GM18909 (cell line): Measurements from ENCODE around the gene DIP2C.
"Not testable (repeated sequence)": the region's sequence is repeated elsewhere in the genome, so short reads cannot be mapped to it uniquely, and the experiment has no call there.

Experiments used
- ATAC-seq: cut with Tn5 transposase; IDR thresholded peaks from one replicate; pipeline ENCODE4 v1.9.1; 2021; ENCODE audit warnings: mild to moderate bottlenecking; ENCODE audit not compliant: unreplicated experiment, poor library complexity

The DIP2C gene

GRCh38 chr10:442209-442608, 247.3 kb downstream of the DIP2C start:
- no peak for ATAC-seq

GRCh38 chr10:441659-442058, 247.8 kb downstream of the DIP2C start:
- no peak for ATAC-seq

GRCh38 chr10:440127-440526, 249.3 kb downstream of the DIP2C start:
- ATAC-seq: no peak

- no peak for ATAC-seq
Observed at GRCh38 chr10:437698-438490, 251.6 kb downstream of the DIP2C start.

- ATAC-seq: no peak
Observed at GRCh38 chr10:436911-437665, 252.4 kb downstream of the DIP2C start.

- ATAC-seq: no peak
Observed at GRCh38 chr10:436013-436697, 253.3 kb downstream of the DIP2C start.

GRCh38 chr10:435397-435796, 254.1 kb downstream of the DIP2C start:
- ATAC-seq: no peak

- no peak for ATAC-seq
Observed at GRCh38 chr10:429696-430095, 259.8 kb downstream of the DIP2C start.

- no peak for ATAC-seq
Observed at GRCh38 chr10:427761-428519, 261.5 kb downstream of the DIP2C start.

GRCh38 chr10:425365-425764, 264.1 kb downstream of the DIP2C start:
- ATAC-seq: not testable (repeated sequence)

- not testable (repeated sequence) for ATAC-seq
Observed at GRCh38 chr10:424724-425123, 264.7 kb downstream of the DIP2C start.

- no peak for ATAC-seq
Observed at GRCh38 chr10:423178-423577, 266.3 kb downstream of the DIP2C start.

GRCh38 chr10:422675-423074, 266.8 kb downstream of the DIP2C start:
- no peak for ATAC-seq

- no peak for ATAC-seq
Observed at GRCh38 chr10:422241-422640, 267.2 kb downstream of the DIP2C start.

GRCh38 chr10:421170-421569, 268.3 kb downstream of the DIP2C start:
- ATAC-seq: no peak

GRCh38 chr10:420154-421121, 269.0 kb downstream of the DIP2C start:
- no peak for ATAC-seq

- no peak for ATAC-seq
Observed at GRCh38 chr10:418894-419293, 270.6 kb downstream of the DIP2C start.

- ATAC-seq: no peak
Observed at GRCh38 chr10:418226-418625, 271.2 kb downstream of the DIP2C start.

- ATAC-seq: no peak
Observed at GRCh38 chr10:416091-416515, 273.4 kb downstream of the DIP2C start.
